Measurements from ENCODE around the gene DOCK10. TPM values are rescaled to one million over a fixed set of nuclear protein-coding genes. Genes with fewer than 3 reads are reported as not detected.
A peak's percentile ranks its signal among the peaks of the same experiment; 100 is the strongest.
"Not testable (repeated sequence)": the region's sequence is repeated elsewhere in the genome, so short reads cannot be mapped to it uniquely, and the experiment has no call there.

Gene DOCK10
- total and polyA plus RNA-seq, 2 donors (not counting 1 experiment from before 2014, with no cell fraction given) = 20.8 to 26.3 TPM

GRCh38 chr2:224918626-224919471 lies 123.4 kb downstream of the DOCK10 start:
- Histone ChIP-seq H3K36me3 (ENCODE audit: control insufficient read depth, insufficient read depth, low read length) (peaks cover 9% of the 10 kb centered on the region), H2AFZ (ENCODE audit: low read length) (no peak overlapping the region), H3K4me2 (ENCODE audit: extremely low read depth, insufficient read depth, low read length) (no peak overlapping the region), H4K20me1 (ENCODE audit: control insufficient read depth, extremely low read depth, insufficient read depth, low read length) (no peaks in the 10 kb centered on the region), H3K27ac (ENCODE audit: insufficient read depth, low read length) (no peak overlapping the region), H3K9me3 (ENCODE audit: control insufficient read depth, insufficient read depth, low read depth, low read length) (no peaks in the 10 kb centered on the region), H3K27me3 (ENCODE audit: control insufficient read depth, insufficient read depth, low read length) (no peaks in the 10 kb centered on the region), H3K9ac (ENCODE audit: insufficient read depth, low read length) (no peak overlapping the region), H3K4me3 (replicated peaks in 1 of 4; ENCODE audit: control extremely low read depth in 1 of 4, insufficient read depth in 1 of 4, low read depth in 3 of 4, low read length in 4 of 4) (no peak overlapping the region), H3K4me1 (ENCODE audit: control insufficient read depth, extremely low read depth, insufficient read depth, low read length) (no peaks in the 10 kb centered on the region), H3K79me2 (ENCODE audit: control insufficient read depth, insufficient read depth, low read length) (no peaks in the 10 kb centered on the region)
- no peak for DNase-seq (ENCODE audit: low read depth in 2 of 2)
- no peak for TF ChIP-seq EZH2 (IDR thresholded peaks at IDR 0.05; ENCODE audit: low read length, missing control alignments)
- TF ChIP-seq CTCF (conservative IDR thresholded peaks at IDR 0.05 in 1 of 2, IDR thresholded peaks at IDR 0.05 in 1 of 2; ENCODE audit: low read depth in 1 of 2, low read length in 2 of 2) = no peak

DNA sequence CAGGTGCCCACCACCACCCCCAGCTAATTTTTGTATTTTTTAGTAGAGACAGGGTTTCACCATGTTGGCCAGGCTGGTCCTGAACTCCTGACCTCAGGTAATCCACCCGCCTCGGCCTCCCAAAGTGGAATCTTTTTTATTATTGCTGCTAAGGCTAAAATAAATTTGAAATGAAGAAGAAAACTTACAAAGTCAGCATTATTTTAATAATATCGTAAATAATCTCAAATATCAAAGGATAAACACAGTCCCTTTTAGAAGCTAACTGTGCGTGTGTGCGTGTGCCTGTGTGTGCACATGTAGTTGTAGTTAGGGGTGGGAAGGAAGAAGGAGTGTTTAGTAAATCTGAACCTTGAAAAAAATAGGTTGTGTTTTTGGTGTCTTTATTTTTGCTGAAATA lies 125.0 kb downstream of the DOCK10 start:
- not testable (repeated sequence) for DNase-seq (ENCODE audit: low read depth in 2 of 2); H3K4me2 ChIP-seq (ENCODE audit: extremely low read depth, insufficient read depth, low read length); H3K79me2 ChIP-seq (ENCODE audit: control insufficient read depth, insufficient read depth, low read length); H3K4me3 ChIP-seq (replicated peaks in 1 of 4; ENCODE audit: control extremely low read depth in 1 of 4, insufficient read depth in 1 of 4, low read depth in 3 of 4, low read length in 4 of 4); H3K9me3 ChIP-seq (ENCODE audit: control insufficient read depth, insufficient read depth, low read depth, low read length); H4K20me1 ChIP-seq (ENCODE audit: control insufficient read depth, extremely low read depth, insufficient read depth, low read length); H3K27me3 ChIP-seq (ENCODE audit: control insufficient read depth, insufficient read depth, low read length); H3K9ac ChIP-seq (ENCODE audit: insufficient read depth, low read length); H3K36me3 ChIP-seq (ENCODE audit: control insufficient read depth, insufficient read depth, low read length); H2AFZ ChIP-seq (ENCODE audit: low read length); H3K27ac ChIP-seq (ENCODE audit: insufficient read depth, low read length); H3K4me1 ChIP-seq (ENCODE audit: control insufficient read depth, extremely low read depth, insufficient read depth, low read length)

- Histone ChIP-seq H3K4me1 (ENCODE audit: control insufficient read depth, extremely low read depth, insufficient read depth, low read length) (peaks cover 4% of the 10 kb centered on the region), H3K27ac (ENCODE audit: insufficient read depth, low read length) (no peak overlapping the region), H3K9ac (ENCODE audit: insufficient read depth, low read length) (no peak overlapping the region), H3K4me2 (ENCODE audit: extremely low read depth, insufficient read depth, low read length) (no peak overlapping the region), H3K79me2 (ENCODE audit: control insufficient read depth, insufficient read depth, low read length) (no peaks in the 10 kb centered on the region), H3K36me3 (ENCODE audit: control insufficient read depth, insufficient read depth, low read length) (peaks cover 9% of the 10 kb centered on the region), H3K4me3 (replicated peaks in 1 of 4; ENCODE audit: control extremely low read depth in 1 of 4, insufficient read depth in 1 of 4, low read depth in 3 of 4, low read length in 4 of 4) (no peak overlapping the region), H2AFZ (ENCODE audit: low read length) (no peak overlapping the region), H4K20me1 (ENCODE audit: control insufficient read depth, extremely low read depth, insufficient read depth, low read length) (no peaks in the 10 kb centered on the region), H3K9me3 (ENCODE audit: control insufficient read depth, insufficient read depth, low read depth, low read length) (no peaks in the 10 kb centered on the region), H3K27me3 (ENCODE audit: control insufficient read depth, insufficient read depth, low read length) (no peaks in the 10 kb centered on the region)
- no peak for TF ChIP-seq EZH2 (IDR thresholded peaks at IDR 0.05; ENCODE audit: low read length, missing control alignments)
- TF ChIP-seq CTCF (conservative IDR thresholded peaks at IDR 0.05 in 1 of 2, IDR thresholded peaks at IDR 0.05 in 1 of 2; ENCODE audit: low read depth in 1 of 2, low read length in 2 of 2) = no peak
- peak in 1 of 2 donors; percentile 24 for DNase-seq (ENCODE audit: low read depth in 2 of 2)
These were observed 127.1 kb downstream of the DOCK10 start for GRCh38 chr2:224915136-224915535.
